GM12801 (cell line): ENCODE results near the gene GLDC.

Experiments used
- TF ChIP-seq, protein P1 (sequence below): IDR thresholded peaks from one replicate; pipeline ENCODE4 v1.5.1; 2011; ENCODE audit warnings: control low read depth; ENCODE audit not compliant: insufficient read length; ENCODE audit errors: extremely low read depth

GLDC gene

DNA sequence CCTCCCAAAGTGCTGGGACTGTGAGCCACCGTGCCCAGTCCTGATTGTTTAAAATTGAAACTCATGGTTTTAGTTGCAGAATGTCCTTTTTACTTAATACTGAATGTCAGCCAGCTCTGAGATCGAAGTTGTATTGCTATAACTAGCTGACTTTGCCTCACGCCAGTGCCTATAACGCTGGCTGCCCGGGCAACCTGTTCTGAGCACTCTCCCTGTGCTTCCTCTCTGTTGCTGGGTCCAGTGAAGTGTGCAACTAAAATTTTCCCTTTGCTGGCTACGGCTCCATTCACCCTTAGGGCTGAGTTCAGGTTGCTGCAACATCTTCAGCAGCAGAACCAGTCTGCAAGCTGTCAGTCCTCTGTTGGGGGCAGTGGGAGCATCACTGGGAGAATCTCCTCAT lies 65.9 kb downstream of the GLDC start:
- TF ChIP-seq, protein P1, sequence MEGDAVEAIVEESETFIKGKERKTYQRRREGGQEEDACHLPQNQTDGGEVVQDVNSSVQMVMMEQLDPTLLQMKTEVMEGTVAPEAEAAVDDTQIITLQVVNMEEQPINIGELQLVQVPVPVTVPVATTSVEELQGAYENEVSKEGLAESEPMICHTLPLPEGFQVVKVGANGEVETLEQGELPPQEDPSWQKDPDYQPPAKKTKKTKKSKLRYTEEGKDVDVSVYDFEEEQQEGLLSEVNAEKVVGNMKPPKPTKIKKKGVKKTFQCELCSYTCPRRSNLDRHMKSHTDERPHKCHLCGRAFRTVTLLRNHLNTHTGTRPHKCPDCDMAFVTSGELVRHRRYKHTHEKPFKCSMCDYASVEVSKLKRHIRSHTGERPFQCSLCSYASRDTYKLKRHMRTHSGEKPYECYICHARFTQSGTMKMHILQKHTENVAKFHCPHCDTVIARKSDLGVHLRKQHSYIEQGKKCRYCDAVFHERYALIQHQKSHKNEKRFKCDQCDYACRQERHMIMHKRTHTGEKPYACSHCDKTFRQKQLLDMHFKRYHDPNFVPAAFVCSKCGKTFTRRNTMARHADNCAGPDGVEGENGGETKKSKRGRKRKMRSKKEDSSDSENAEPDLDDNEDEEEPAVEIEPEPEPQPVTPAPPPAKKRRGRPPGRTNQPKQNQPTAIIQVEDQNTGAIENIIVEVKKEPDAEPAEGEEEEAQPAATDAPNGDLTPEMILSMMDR = no peak

DNA sequence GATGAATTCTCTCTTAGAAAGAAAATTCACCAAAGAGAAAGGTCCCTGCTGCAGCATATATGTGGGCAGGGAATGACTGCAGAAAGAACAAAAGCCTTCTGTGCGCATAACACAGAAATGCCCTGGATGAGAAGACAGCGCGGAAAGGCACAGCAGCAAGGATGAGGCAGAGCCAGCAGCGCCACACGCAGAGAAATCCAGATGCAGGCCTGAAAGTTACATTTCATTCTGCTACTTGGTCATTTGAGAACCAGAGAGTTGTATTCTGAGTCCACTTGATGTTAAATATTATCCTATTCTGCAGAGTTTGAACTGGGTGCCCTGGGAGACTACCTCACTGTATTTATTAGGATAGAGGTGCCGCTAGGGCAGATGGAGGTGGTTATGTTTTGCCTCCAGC lies 68.5 kb downstream of the GLDC start:
- TF ChIP-seq, protein P1 = no peak

DNA sequence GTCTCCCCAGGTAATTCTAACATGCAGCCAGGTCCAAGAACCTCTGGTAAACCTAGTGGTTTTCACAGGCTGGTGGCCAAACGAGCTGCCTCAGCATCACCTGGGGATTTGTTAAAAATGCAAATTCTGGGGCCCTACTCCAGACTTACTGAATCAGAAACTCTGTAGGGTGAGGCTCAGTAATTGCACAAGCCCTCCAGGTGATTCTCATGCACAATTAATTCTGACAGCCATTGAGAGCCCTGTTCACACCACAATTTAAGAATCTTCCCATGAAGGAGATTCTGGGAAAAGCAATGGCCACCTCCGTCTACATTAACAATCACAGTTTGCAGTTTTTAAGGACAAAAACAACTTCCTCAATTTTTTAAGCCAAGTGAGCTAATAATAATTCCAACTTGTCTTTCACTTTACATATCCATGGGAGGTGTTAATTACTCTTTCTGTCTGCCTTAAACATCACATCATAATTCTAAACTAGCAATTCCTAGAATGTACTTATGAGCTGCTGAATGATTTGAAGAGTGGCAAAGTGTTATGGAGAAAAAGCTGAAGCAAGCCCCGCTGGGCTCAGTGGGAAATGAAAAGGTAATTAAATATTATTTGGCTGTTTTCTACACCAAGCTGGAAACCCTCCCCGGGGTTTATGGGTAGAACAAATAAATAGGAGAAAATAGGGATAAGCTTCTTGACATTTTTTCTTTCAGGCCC lies 70.0 kb downstream of the GLDC start:
- TF ChIP-seq, protein P1 = no peak

DNA sequence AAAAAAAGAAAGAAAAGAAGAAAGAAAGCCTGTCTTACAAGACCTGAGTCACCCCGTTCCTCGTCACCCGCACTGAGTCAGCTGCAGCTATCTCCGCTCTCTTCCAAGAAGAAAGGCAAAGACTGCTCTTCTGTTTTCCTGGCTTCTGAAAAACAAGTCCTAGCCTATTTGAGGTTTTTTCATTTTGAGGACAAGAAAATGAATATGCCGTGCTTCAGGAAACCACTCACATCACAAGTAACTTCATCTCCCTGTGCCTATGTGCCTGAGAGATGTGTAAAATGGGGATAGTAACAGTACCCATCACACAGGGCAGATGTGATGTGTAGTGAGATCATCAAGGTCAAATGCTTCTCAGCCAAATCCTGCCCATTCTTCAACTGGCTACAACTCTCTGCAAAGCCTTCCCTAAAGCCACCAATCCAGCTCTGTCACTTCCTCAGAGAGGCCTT lies 78.4 kb downstream of the GLDC start:
- TF ChIP-seq, protein P1 = no peak

DNA sequence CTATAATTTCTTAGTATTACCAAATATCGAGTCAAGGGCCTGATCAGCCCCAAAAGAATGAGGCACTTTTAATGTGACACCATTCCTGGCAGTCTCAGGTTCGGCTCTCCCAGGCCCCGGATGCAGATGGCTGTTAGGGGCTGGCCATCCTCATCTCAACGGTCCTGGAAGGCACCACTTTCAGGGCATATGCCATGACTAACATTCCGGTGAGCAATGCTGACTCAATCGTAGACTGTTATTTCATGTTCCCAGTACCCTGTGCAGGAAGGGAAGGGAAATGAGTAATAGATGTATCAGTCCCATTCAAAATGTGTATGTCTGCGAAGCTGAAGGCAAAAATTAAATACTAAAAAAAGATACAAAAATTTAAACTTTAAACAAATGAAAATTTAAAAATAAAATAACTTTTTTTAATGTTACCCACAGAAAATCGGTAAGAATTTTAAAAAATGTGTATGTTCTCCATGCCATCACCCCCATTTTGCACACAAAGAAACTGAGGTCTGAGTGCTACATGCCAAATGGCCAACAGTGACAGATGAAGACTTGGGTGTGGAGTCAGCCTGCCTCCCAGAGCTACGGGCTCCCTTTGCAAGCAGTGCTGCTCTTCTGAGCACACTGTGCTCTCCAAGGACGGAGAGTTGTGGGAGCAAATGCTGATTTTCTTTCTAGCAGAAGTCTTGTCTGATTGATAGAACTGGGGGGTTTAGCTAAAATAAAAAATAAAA lies 79.0 kb downstream of the GLDC start:
- TF ChIP-seq, protein P1 = no peak

DNA sequence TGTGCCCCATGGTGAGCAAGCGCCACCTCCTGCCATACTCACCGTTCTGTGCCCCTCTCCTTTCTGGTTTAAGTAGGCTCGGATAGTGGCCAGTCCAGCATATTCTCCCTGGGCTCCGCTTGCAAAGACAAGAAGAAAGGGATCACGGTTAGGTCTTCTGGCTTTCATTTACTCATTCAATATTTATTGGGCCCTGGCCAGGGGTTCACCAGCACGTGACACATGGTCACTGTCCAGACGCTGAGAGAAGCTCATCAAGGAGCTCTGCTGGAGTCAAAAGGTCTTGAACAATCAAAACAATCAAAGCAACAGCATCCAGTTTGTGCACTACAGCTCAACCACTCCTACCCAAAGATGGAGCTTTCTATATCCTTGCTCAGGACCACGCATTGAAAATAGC lies 80.2 kb downstream of the GLDC start:
- TF ChIP-seq, protein P1 = no peak

DNA sequence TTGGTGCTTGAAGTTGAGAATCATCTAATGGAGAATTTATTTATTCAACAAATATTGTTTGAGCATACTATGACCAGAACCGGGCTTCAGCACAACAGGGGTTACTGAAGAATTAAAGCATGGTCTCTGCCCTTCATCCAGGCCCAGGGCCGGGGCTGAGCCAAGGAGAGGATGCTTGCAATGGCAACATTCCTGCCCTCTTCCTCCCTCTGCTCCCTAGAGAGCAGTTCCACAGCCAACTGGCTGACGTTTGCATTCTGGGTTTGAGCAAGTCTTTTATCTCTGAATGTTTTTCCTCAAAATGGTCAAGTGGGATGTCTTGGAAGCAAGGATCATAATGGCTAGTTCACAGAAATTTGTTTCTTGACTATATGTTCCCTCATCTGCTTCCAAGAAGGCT lies 80.7 kb downstream of the GLDC start:
- TF ChIP-seq, protein P1 = no peak
